ENCODE results near the gene RAB39B.

DNA sequence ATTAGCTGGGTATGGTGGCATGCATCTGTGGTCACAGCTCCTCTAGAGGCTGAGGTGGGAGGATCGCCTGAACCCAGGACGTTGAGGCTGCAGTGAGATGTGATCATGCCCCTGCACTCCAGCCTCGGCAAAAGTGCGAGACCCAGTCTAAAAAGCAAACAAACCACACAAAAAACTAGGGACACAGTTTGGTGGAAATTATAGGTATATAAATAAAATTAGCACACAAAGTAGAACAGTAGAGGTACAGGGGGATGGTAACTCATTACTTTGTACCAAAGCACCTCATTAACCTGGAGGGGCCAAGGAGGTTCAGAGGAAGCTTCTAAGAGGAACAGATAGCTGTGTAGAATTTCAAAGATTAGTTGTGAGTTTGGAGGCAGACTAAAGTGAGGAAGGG is 42.9 kb downstream of the RAB39B start:
- TF ChIP-seq CTCF (conservative IDR thresholded peaks at IDR 0.05; ENCODE audit: low read length) (no peak), EZH2phosphoT487 (IDR thresholded peaks at IDR 0.05; ENCODE audit: borderline replicate concordance) (no peak)
